ENCODE measurements around the gene TLNRD1. TPM values are rescaled to one million over a fixed set of nuclear protein-coding genes. Genes with fewer than 3 reads are reported as not detected.

Gene TLNRD1
- total and polyA plus RNA-seq, 2 experiments from 2014 or later, result 14.4 to 41.8 TPM

- Histone ChIP-seq H3K4me1 (ENCODE audit: low read depth) (peaks cover 3% of the 10 kb centered on the region), H3K9me3 (ENCODE audit: low read depth) (no peaks in the 10 kb centered on the region), H3K36me3 (no peaks in the 10 kb centered on the region), H3K4me3 (no peak overlapping the region), H3K27me3 (no peaks in the 10 kb centered on the region), H3K27ac (no peak overlapping the region)
- TF ChIP-seq CTCF (IDR thresholded peaks at IDR 0.05; ENCODE audit: low read depth, low read length), result no peak
- DNase-seq (ENCODE audit: low read depth in 1 of 2, low spot score in 1 of 2), result no peak
Observed at GRCh38 chr15:80967991-80968510, 32.7 kb upstream of the TLNRD1 start.

GRCh38 chr15:80969316-80969715 is 31.4 kb upstream of the TLNRD1 start:
- Histone ChIP-seq H3K4me3 (no peak overlapping the region), H3K9me3 (ENCODE audit: low read depth) (no peaks in the 10 kb centered on the region), H3K27me3 (no peaks in the 10 kb centered on the region), H3K27ac (no peak overlapping the region), H3K4me1 (ENCODE audit: low read depth) (peaks cover 3% of the 10 kb centered on the region), H3K36me3 (no peaks in the 10 kb centered on the region)
- no peak for TF ChIP-seq CTCF (IDR thresholded peaks at IDR 0.05; ENCODE audit: low read depth, low read length)
- no peak for DNase-seq (ENCODE audit: low read depth in 1 of 2, low spot score in 1 of 2)

GRCh38 chr15:80970018-80970657 is 30.6 kb upstream of the TLNRD1 start:
- no peak overlapping the region for H3K27ac ChIP-seq

GRCh38 chr15:80970658-80971057 is 30.1 kb upstream of the TLNRD1 start:
- no peaks in the 10 kb centered on the region for H3K27me3 ChIP-seq
- H3K9me3 ChIP-seq (ENCODE audit: low read depth), result no peaks in the 10 kb centered on the region
- TF ChIP-seq CTCF (IDR thresholded peaks at IDR 0.05; ENCODE audit: low read depth, low read length), result no peak
- no peak overlapping the region for H3K27ac ChIP-seq
- no peaks in the 10 kb centered on the region for H3K36me3 ChIP-seq
- no peak for DNase-seq (ENCODE audit: low read depth in 1 of 2, low spot score in 1 of 2)
- no peak overlapping the region for H3K4me3 ChIP-seq
- peaks cover 3% of the 10 kb centered on the region for H3K4me1 ChIP-seq (ENCODE audit: low read depth)

More at GRCh38 chr15:80970018-80970657, 30.6 kb upstream of the TLNRD1 start:
- peak; percentile 76 to 78 for DNase-seq (ENCODE audit: low read depth in 1 of 2, low spot score in 1 of 2)
- Histone ChIP-seq H3K36me3 (no peaks in the 10 kb centered on the region), H3K9me3 (ENCODE audit: low read depth) (no peaks in the 10 kb centered on the region), H3K4me1 (ENCODE audit: low read depth) (peaks cover 3% of the 10 kb centered on the region), H3K4me3 (no peak overlapping the region), H3K27me3 (no peaks in the 10 kb centered on the region)
- peak; percentile 65 for TF ChIP-seq CTCF (IDR thresholded peaks at IDR 0.05; ENCODE audit: low read depth, low read length)

GRCh38 chr15:80971143-80971542 is 29.6 kb upstream of the TLNRD1 start:
- no peak for TF ChIP-seq CTCF (IDR thresholded peaks at IDR 0.05; ENCODE audit: low read depth, low read length)
- DNase-seq (ENCODE audit: low read depth in 1 of 2, low spot score in 1 of 2), result no peak
- peaks cover 3% of the 10 kb centered on the region for H3K4me1 ChIP-seq (ENCODE audit: low read depth)
- no peak overlapping the region for H3K27ac ChIP-seq
- H3K36me3 ChIP-seq, result no peaks in the 10 kb centered on the region
- H3K27me3 ChIP-seq, result no peaks in the 10 kb centered on the region
- no peak overlapping the region for H3K4me3 ChIP-seq
- H3K9me3 ChIP-seq (ENCODE audit: low read depth), result no peaks in the 10 kb centered on the region
